ENCODE data around the gene THSD7A.
"Not testable (repeated sequence)": the region's sequence is repeated elsewhere in the genome, so short reads cannot be mapped to it uniquely, and the experiment has no call there.

THSD7A gene

GRCh38 chr7:11449316-11449715 is 382.7 kb downstream of the THSD7A start:
- no peak for DNase-seq

DNA sequence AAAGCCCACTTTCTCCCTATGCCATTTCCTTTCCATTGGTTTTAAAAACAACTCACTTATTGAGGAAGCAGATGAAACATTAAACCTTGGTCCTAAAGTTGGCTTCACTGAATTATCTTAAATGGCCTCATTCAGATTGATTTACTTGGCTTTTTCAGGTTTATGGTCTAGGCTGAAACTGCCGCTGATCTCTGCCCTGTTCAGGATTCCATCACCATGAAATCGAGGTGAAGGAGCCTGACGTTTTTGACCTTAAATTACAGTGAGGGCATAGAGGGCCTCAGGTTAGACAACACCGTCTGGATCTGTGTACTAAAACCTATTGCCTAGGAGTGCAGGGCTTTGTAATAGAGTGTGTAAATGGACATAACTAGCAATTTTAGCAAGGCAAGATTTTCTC is 383.7 kb downstream of the THSD7A start:
- no peak for DNase-seq

GRCh38 chr7:11447106-11447505 is 384.9 kb downstream of the THSD7A start:
- no peak for DNase-seq

DNA sequence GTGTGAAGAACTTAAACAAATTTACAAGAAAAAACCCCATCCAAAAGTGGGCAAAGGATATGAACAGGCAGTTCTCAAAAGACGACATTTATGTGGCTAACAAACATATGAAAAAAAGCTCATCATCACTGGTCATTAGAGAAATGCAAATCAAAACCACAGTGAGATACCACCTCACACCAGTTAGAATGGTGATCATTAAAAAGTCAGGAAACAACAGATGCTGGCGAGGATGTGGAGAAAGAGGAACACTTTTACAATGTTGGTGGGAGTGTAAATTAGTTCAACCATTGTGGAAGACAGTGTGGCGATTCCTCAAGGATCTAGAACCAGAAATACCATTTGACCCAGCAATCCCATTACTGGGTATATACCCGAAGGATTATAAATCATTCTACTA is 388.1 kb downstream of the THSD7A start:
- not testable (repeated sequence) for DNase-seq

- DNase-seq = no peak
Measured at GRCh38 chr7:11437994-11438393, 394.0 kb downstream of the THSD7A start.

DNA sequence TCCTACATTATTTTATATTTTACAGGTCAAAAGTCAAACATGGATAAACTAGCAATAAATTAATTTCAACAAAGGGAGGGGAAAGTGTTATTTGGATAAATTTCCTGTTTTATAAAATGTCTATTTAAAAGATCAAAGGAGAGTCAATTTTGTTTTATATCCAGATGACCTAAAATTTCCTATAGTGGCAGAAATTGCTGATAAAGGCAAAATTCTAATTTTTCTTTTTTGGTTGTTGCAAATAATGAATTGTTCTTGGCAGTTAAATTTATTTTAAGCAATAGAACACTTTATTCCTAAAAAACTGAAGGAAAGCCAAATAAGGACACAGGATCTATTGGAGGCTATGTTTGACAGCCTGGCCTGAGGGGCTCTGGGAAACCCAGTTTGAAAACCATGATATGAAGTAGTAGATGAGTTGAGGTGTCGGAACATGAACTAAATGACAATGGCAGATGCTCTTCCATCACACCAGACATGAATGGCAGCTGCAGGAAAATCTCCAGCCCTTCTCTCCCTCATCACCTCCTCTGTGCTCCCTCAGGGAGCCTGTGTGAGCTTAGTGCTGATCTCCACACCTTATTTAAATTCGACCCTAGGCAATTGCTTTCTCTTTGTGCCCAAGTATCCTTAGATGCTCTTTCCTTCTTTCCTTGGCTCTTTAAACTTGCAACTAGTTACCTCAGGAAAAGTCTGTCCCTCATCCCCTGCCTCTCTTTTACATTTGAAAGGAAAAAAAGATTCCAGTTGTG is 395.0 kb downstream of the THSD7A start:
- no peak for DNase-seq

- DNase-seq = no peak
Measured at GRCh38 chr7:11436316-11436715, 395.7 kb downstream of the THSD7A start.

DNA sequence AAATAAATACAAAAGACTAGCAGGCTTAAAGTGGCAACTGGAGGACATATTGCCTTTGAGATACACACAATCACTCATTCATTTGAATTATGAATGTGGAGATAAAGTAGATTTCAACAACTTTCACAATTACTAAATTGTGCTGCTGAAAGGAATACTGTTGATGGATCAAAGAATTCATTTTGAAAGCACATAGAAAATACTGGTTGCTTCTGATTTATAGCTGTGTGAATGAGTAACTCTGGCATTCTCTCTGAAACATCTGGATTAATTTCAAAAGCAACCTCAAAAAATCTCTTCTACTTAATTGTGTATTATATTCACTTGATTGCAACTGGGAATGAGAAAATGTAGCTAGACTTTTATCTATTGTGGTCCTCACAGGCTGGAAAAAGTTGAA is 397.6 kb downstream of the THSD7A start:
- no peak for DNase-seq

DNA sequence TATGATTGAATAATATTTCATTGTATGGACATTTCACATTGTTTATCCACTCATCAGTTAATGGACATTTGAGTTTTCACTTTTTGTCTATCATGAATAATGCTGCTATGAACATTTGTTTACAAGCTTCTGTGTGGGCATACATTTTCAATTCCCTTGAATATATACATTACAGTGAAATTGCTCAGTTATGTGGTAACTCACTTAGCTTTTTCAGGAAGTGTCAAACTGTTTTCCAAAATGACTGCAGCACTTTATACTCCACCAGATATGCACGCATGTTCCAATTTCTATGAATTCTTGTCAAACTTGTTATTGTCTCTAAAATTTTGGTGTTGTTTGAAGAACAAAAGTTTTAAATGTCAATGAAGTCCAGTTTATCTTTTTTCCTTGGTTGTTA is 401.2 kb downstream of the THSD7A start:
- no peak for DNase-seq

- DNase-seq = no peak
Measured at GRCh38 chr7:11430112-11430511, 401.9 kb downstream of the THSD7A start.

- DNase-seq = no peak
Measured at GRCh38 chr7:11428877-11429581, 403.0 kb downstream of the THSD7A start.

- DNase-seq = no peak
Measured at GRCh38 chr7:11427686-11428273, 404.2 kb downstream of the THSD7A start.

GRCh38 chr7:11424006-11424405 is 408.0 kb downstream of the THSD7A start:
- DNase-seq = no peak

DNA sequence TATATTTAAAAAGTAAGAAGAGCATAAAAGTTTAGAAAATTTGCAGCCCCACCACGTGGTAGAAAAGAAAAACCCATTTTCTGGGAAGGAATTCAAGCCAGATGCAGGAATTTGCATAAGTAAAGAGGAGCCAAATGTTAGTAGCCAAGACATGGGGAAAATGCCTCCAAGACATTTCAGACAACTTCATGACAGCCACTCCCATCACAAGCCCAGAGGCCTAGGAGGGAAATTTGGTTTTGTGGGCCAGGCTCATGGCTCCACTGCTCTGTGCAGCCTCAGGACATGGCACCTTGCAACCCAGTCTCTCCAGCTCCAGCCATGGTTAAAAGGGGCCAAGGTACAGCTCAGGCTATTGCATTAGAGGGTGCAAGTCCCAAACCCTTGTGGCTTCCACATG is 411.9 kb downstream of the THSD7A start:
- DNase-seq = no peak

GRCh38 chr7:11416641-11417458 is 415.1 kb downstream of the THSD7A start:
- no peak for DNase-seq

- DNase-seq = no peak
Measured at GRCh38 chr7:11415101-11415500, 416.9 kb downstream of the THSD7A start.

DNA sequence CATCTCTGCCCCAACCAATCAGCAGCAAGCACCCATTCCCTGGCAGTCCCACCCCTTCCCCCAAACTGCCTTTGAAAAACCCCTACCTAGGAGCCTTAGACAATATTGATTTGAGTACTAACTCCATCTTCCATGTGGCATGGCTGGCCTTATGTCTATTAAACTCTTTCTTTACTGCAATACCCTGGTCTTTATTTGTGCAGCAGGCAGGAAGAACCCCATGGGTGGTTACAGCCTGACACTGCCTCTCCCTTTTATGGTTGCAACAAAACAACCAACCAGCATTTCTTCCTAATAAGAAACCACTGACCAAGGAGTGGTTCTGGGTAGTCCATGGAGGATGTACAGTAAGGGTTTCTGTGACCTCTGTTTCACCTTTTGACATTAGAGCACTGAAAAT is 418.1 kb downstream of the THSD7A start:
- no peak for DNase-seq

GRCh38 chr7:11412036-11412435 is 420.0 kb downstream of the THSD7A start:
- DNase-seq = no peak

- DNase-seq = no peak
Measured at GRCh38 chr7:11410656-11411644, 421.0 kb downstream of the THSD7A start.

GRCh38 chr7:11404355-11404754 is 427.6 kb downstream of the THSD7A start:
- no peak for DNase-seq

GRCh38 chr7:11403781-11404180 is 428.2 kb downstream of the THSD7A start:
- no peak for DNase-seq

- no peak for DNase-seq
Measured at GRCh38 chr7:11394438-11394837, 437.6 kb downstream of the THSD7A start.
